Parathyroid adenoma (tissue), 2 donors: ENCODE results near the gene BBLN.
A peak's percentile ranks its signal among the peaks of the same experiment; 100 is the strongest.
"Not testable (repeated sequence)": the region's sequence is repeated elsewhere in the genome, so short reads cannot be mapped to it uniquely, and the experiment has no call there.

Experiments used
- H2AFZ ChIP-seq: fragments of 300-600 bp; sonication (generic); one replicate; pipeline ENCODE4 v1.7.0; 2017; ENCODE audit warnings: antibody characterized with exemption, mild to moderate bottlenecking
- H3K27ac ChIP-seq: fragments of 300-600 bp; sonication (generic); one replicate; pipeline ENCODE4 v1.7.0; 2017
- H3K27me3 ChIP-seq: fragments of 300-600 bp; sonication (generic); one replicate; pipeline ENCODE4 v1.7.0; 2017; ENCODE audit warnings: low read length; ENCODE audit not compliant: control insufficient read depth, insufficient read depth
- H3K36me3 ChIP-seq: fragments of 300-600 bp; sonication (generic); one replicate; pipeline ENCODE4 v1.7.0; 2017; ENCODE audit warnings: low read length; ENCODE audit not compliant: control insufficient read depth, insufficient read depth
- H3K4me1 ChIP-seq: fragments of 300-600 bp; sonication (generic); one replicate; pipeline ENCODE4 v1.7.0; 2017; ENCODE audit warnings: control low read depth
- H3K4me2 ChIP-seq: fragments of 300-600 bp; sonication (generic); one replicate; pipeline ENCODE4 v1.7.0; 2017; ENCODE audit warnings: low read length
- H3K4me3 ChIP-seq: fragments of 300-600 bp; sonication (generic); one replicate; pipeline ENCODE4 v1.7.0; 2017; ENCODE audit warnings: low read depth, low read length
- H3K79me2 ChIP-seq: fragments of 300-600 bp; sonication (generic); one replicate; pipeline ENCODE4 v1.7.0; 2017; ENCODE audit warnings: control low read depth
- H3K9ac ChIP-seq: fragments of 300-600 bp; sonication (generic); one replicate; pipeline ENCODE4 v1.7.0; 2017; ENCODE audit warnings: mild to moderate bottlenecking
- H3K9me3 ChIP-seq: fragments of 300-600 bp; sonication (generic); one replicate; pipeline ENCODE4 v1.7.0; 2017; ENCODE audit warnings: low read length; ENCODE audit not compliant: control insufficient read depth
- CTCF ChIP-seq: fragments of 300-600 bp; sonication (generic); IDR thresholded peaks from one replicate; pipeline ENCODE4 v1.7.0; 2017; ENCODE audit warnings: antibody characterized with exemption, mild to moderate bottlenecking
- donor health status: primary hyperparathyroidism.

Gene BBLN

DNA sequence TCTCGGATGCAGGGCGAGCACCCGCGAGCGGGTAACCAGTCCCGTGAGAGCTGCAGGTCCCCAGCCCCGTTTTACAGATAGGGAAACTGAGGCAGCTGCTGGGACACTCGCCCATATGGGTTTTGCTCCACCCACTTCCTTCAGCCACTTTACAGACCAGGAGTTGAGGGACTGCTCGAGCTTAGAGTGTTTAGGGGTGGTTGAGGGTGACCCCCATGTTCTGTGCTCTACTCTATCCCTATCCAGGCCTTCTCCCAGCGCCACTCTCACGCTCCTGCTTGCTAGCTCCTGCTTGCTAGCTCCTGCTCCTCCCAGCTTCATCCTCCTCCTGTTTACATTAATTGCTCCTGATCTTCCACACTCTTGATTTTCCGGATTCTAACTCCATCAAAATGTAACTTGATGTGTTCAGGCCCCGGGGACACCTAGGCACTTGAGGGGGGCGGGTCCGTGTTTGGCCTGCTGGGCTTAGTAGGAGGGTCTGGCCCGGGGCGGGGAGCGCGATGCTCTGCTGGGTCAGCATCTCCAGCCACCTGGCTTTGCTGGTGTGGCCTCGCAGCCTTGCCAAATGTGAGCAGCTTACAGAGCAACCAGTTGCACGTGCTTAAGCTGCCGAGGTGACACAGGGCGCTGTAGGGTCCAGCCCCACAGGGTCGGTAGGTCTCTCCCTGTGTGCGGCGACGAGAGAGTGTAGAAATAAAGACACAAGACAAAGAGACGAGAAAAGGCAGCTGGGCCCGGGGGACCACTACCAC is 31.1 kb upstream of the BBLN start:
- H3K4me1 ChIP-seq, result no peaks in the 10 kb centered on the region
- H3K27ac ChIP-seq, result no peak overlapping the region
- H2AFZ ChIP-seq, result peak overlapping the region; percentile 96
- no peaks in the 10 kb centered on the region for H3K27me3 ChIP-seq
- H3K36me3 ChIP-seq, result no peaks in the 10 kb centered on the region
- peak overlapping the region; percentile 94 for H3K4me3 ChIP-seq
- no peak for TF ChIP-seq CTCF
- no peaks in the 10 kb centered on the region for H3K9me3 ChIP-seq
- H3K79me2 ChIP-seq, result no peaks in the 10 kb centered on the region
- H3K4me2 ChIP-seq, result peak overlapping the region; percentile 100
- no peak overlapping the region for H3K9ac ChIP-seq

GRCh38 chr9:128129976-128130590 is 30.0 kb upstream of the BBLN start:
- H3K79me2 ChIP-seq, H3K9me3 ChIP-seq, H3K27me3 ChIP-seq, H2AFZ ChIP-seq, H3K4me2 ChIP-seq, H3K27ac ChIP-seq, H3K4me1 ChIP-seq, H3K9ac ChIP-seq, H3K36me3 ChIP-seq, H3K4me3 ChIP-seq: not testable (repeated sequence)
- peak; percentile 14 for TF ChIP-seq CTCF

- not testable (repeated sequence) for H3K79me2 ChIP-seq, H2AFZ ChIP-seq, H3K4me1 ChIP-seq, H3K4me3 ChIP-seq, H3K27ac ChIP-seq, H3K36me3 ChIP-seq, H3K9ac ChIP-seq, H3K4me2 ChIP-seq, H3K9me3 ChIP-seq, H3K27me3 ChIP-seq
These were observed 29.4 kb upstream of the BBLN start for GRCh38 chr9:128130651-128131050.

- H3K4me3 ChIP-seq, H3K9me3 ChIP-seq, H3K9ac ChIP-seq, H3K27me3 ChIP-seq, H3K36me3 ChIP-seq, H3K4me2 ChIP-seq, H3K27ac ChIP-seq, H2AFZ ChIP-seq, H3K4me1 ChIP-seq, H3K79me2 ChIP-seq: not testable (repeated sequence)
These were observed 28.7 kb upstream of the BBLN start for GRCh38 chr9:128131346-128131745.

GRCh38 chr9:128132139-128132538 is 27.9 kb upstream of the BBLN start:
- not testable (repeated sequence) for H3K36me3 ChIP-seq, H3K4me2 ChIP-seq, H3K4me3 ChIP-seq, H3K9ac ChIP-seq, H3K4me1 ChIP-seq, H3K9me3 ChIP-seq, H3K79me2 ChIP-seq, H2AFZ ChIP-seq, H3K27ac ChIP-seq, H3K27me3 ChIP-seq

GRCh38 chr9:128135561-128135960 is 24.5 kb upstream of the BBLN start:
- not testable (repeated sequence) for H3K9ac ChIP-seq, H3K4me2 ChIP-seq, H3K27me3 ChIP-seq, H3K4me3 ChIP-seq, H3K27ac ChIP-seq, H2AFZ ChIP-seq, H3K79me2 ChIP-seq, H3K36me3 ChIP-seq, H3K4me1 ChIP-seq, H3K9me3 ChIP-seq
